Trophoblast cell (in vitro differentiated cells and primary cell): ENCODE data around the gene WSCD1.

Experiments
- DNase-seq, 2 donors: peaks; one replicate each; pipeline ENCODE4 v3.0.0-alpha.2; 2016
- H2AFZ ChIP-seq: 2 replicates; pipeline ENCODE4 v1.6.1; 2013; ENCODE audit warnings: low read length, moderate library complexity, mild to moderate bottlenecking; ENCODE audit not compliant: insufficient read depth, poor library complexity
- H2AK5ac ChIP-seq: 2 replicates; pipeline ENCODE4 v1.6.1; 2013; ENCODE audit warnings: mild to moderate bottlenecking, low read length
- H2BK120ac ChIP-seq: 2 replicates; pipeline ENCODE4 v1.6.1; 2013; ENCODE audit warnings: low read length, mild to moderate bottlenecking, moderate library complexity; ENCODE audit not compliant: insufficient read depth, poor library complexity
- H2BK12ac ChIP-seq: 2 replicates; pipeline ENCODE4 v1.6.1; 2013; ENCODE audit warnings: mild to moderate bottlenecking, low read length, moderate library complexity
- H2BK5ac ChIP-seq: 2 replicates; pipeline ENCODE4 v1.6.1; 2013; ENCODE audit warnings: low read length, low read depth, moderate library complexity, mild to moderate bottlenecking; ENCODE audit not compliant: poor library complexity
- H3K14ac ChIP-seq: 2 replicates; pipeline ENCODE4 v1.6.1; 2013; ENCODE audit warnings: mild to moderate bottlenecking, low read length
- H3K18ac ChIP-seq: 2 replicates; pipeline ENCODE4 v1.6.1; 2013; ENCODE audit warnings: mild to moderate bottlenecking, low read length
- H3K23ac ChIP-seq: 2 replicates; pipeline ENCODE4 v1.6.1; 2013; ENCODE audit warnings: low read length
- H3K27ac ChIP-seq: 2 replicates; pipeline ENCODE4 v1.5.1; 2013; ENCODE audit warnings: low read depth, mild to moderate bottlenecking, inconsistent platforms, low read length, moderate library complexity
- H3K27me3 ChIP-seq: 2 replicates; pipeline ENCODE4 v1.6.1; 2013; ENCODE audit warnings: inconsistent platforms, mild to moderate bottlenecking, low read length, moderate library complexity; ENCODE audit not compliant: insufficient read depth
- H3K36me3 ChIP-seq, 2 experiments: 1 replicate in 1 of 2; 2 replicates in 1 of 2; pipeline ENCODE4 v1.6.1; 2013; ENCODE audit warnings: low read length in 2 of 2, mild to moderate bottlenecking in 2 of 2, moderate library complexity in 1 of 2; ENCODE audit not compliant: insufficient read depth in 2 of 2, control insufficient read depth in 1 of 2
- H3K4ac ChIP-seq: 2 replicates; pipeline ENCODE4 v1.6.1; 2013; ENCODE audit warnings: low read depth, mild to moderate bottlenecking, low read length, moderate library complexity
- H3K4me1 ChIP-seq, 2 experiments: 1 replicate in 1 of 2; 2 replicates in 1 of 2; pipeline ENCODE4 v1.6.1; 2013; ENCODE audit warnings: low read length in 2 of 2, mild to moderate bottlenecking in 2 of 2, moderate library complexity in 1 of 2; ENCODE audit not compliant: insufficient read depth in 2 of 2, control insufficient read depth in 1 of 2
- H3K4me2 ChIP-seq: 2 replicates; pipeline ENCODE4 v1.6.1; 2013; ENCODE audit warnings: inconsistent platforms, mild to moderate bottlenecking, low read length, moderate library complexity
- H3K4me3 ChIP-seq: 2 replicates; pipeline ENCODE4 v1.5.1; 2013; ENCODE audit warnings: mild to moderate bottlenecking, low read depth, low read length, inconsistent platforms
- H3K79me1 ChIP-seq: one replicate; pipeline ENCODE4 v1.6.1; 2013; ENCODE audit warnings: low read length
- H3K79me2 ChIP-seq: 2 replicates; pipeline ENCODE4 v1.6.1; 2013; ENCODE audit warnings: low read length, mild to moderate bottlenecking; ENCODE audit not compliant: control insufficient read depth, insufficient read depth, poor library complexity
- H3K9ac ChIP-seq: 2 replicates; pipeline ENCODE4 v1.6.1; 2013; ENCODE audit warnings: mild to moderate bottlenecking, low read length
- H3K9me3 ChIP-seq: 2 replicates; pipeline ENCODE4 v1.6.1; 2013; ENCODE audit warnings: low read depth, mild to moderate bottlenecking, control low read depth, inconsistent platforms, low read length; ENCODE audit not compliant: insufficient read depth
- H4K12ac ChIP-seq: 2 replicates; pipeline ENCODE4 v1.6.1; 2013; ENCODE audit warnings: low read depth, mild to moderate bottlenecking, low read length, moderate library complexity
- H4K8ac ChIP-seq: 2 replicates; pipeline ENCODE4 v1.6.1; 2013; ENCODE audit warnings: low read depth, mild to moderate bottlenecking, low read length, moderate library complexity
- H4K91ac ChIP-seq: one replicate; pipeline ENCODE4 v1.6.1; 2013; ENCODE audit warnings: low read depth, mild to moderate bottlenecking, low read length, moderate library complexity
- WGBS: extraction: QIAGEN DNeasy Blood & Tissue Kit; methylation state at CpG from one replicate; pipeline ENCODE4 v1.1.7; 2013; ENCODE audit warnings: missing lambda C conversion rate; ENCODE audit not compliant: insufficient read length, insufficient coverage; ENCODE audit errors: extremely low coverage; 5-methylcytosine and 5-hydroxymethylcytosine counted together

Gene WSCD1

DNA sequence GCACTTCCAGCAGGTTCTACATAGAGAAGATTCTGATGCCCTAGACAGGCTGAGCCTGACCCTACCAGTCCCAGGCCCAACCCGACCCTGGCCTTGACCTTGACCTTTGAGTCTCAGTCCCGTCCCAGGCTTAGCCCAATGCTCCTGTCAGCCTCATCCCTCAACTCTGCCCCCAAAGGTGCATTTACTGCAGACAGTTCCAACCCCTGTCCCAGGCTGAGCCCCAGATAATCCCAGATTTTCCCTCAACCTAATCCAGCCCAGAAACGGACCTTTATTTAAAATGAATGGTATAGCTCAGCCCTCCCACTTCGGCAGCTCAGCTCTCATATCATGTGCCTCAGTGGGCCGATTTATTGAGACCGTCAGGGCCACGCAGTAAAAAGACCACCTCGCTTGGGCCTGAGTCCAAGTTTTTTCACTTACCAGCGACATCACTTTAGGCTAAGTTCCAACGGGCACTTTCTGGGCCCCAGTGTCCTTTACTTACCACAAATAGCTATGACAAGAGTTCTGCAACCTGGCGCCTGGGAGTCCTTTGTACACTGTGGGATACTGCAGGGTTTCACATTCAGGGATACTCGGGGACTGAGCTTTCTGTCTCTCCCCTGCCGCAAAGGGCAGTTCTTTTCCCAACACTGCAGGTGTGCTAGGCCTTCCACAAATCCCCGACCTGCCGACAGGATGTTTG is 89.5 kb downstream of the WSCD1 start:
- Histone ChIP-seq H2AFZ (no peak overlapping the region), H2BK5ac (no peak overlapping the region), H3K36me3 (no peaks in the 10 kb centered on the region), H3K27ac (no peak overlapping the region), H3K9ac (no peak overlapping the region), H3K79me1 (no peaks in the 10 kb centered on the region), H4K91ac (no peak overlapping the region), H2AK5ac (no peak overlapping the region), H3K4me3 (no peak overlapping the region), H4K8ac (no peak overlapping the region), H3K4me1 (no peaks in the 10 kb centered on the region), H4K12ac (no peak overlapping the region), H3K18ac (no peak overlapping the region), H3K23ac (no peak overlapping the region), H3K9me3 (peaks cover 2% of the 10 kb centered on the region), H2BK120ac (no peak overlapping the region), H3K27me3 (no peaks in the 10 kb centered on the region), H3K4ac (no peak overlapping the region), H2BK12ac (no peak overlapping the region), H3K14ac (no peak overlapping the region), H3K79me2 (no peaks in the 10 kb centered on the region), H3K4me2 (no peak overlapping the region)
- DNase-seq, result no peak
- no CpG with 5 or more reads among the region's 15 CpGs for WGBS

DNA sequence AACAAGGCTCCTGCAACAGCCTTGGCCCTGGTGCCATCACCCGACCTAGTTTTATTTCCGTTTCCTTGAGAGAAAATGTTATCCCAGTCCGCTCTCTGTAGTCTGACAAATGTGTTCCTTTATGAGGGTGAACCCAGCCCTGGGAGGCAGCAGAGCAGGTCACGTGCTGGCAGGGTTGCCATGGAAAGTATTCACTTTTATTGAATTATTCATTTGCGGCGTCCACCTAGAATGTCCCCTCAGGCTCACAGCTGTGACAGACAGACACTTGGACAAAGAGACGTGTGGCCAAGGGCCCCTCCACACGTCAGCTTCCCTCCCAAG is 90.0 kb downstream of the WSCD1 start:
- Histone ChIP-seq H2BK12ac (no peak overlapping the region), H3K9me3 (peaks cover 2% of the 10 kb centered on the region), H2BK5ac (no peak overlapping the region), H2BK120ac (no peak overlapping the region), H4K91ac (no peak overlapping the region), H2AK5ac (no peak overlapping the region), H3K4me3 (no peak overlapping the region), H3K27ac (no peak overlapping the region), H3K18ac (no peak overlapping the region), H3K79me1 (no peaks in the 10 kb centered on the region), H3K4ac (no peak overlapping the region), H3K23ac (no peak overlapping the region), H3K14ac (no peak overlapping the region), H2AFZ (no peak overlapping the region), H3K36me3 (no peaks in the 10 kb centered on the region), H4K12ac (no peak overlapping the region), H3K27me3 (no peaks in the 10 kb centered on the region), H3K4me1 (no peaks in the 10 kb centered on the region), H3K4me2 (no peak overlapping the region), H3K79me2 (no peaks in the 10 kb centered on the region), H3K9ac (no peak overlapping the region), H4K8ac (no peak overlapping the region)
- DNase-seq, result no peak
- no CpG with 5 or more reads among the region's 8 CpGs for WGBS

DNA sequence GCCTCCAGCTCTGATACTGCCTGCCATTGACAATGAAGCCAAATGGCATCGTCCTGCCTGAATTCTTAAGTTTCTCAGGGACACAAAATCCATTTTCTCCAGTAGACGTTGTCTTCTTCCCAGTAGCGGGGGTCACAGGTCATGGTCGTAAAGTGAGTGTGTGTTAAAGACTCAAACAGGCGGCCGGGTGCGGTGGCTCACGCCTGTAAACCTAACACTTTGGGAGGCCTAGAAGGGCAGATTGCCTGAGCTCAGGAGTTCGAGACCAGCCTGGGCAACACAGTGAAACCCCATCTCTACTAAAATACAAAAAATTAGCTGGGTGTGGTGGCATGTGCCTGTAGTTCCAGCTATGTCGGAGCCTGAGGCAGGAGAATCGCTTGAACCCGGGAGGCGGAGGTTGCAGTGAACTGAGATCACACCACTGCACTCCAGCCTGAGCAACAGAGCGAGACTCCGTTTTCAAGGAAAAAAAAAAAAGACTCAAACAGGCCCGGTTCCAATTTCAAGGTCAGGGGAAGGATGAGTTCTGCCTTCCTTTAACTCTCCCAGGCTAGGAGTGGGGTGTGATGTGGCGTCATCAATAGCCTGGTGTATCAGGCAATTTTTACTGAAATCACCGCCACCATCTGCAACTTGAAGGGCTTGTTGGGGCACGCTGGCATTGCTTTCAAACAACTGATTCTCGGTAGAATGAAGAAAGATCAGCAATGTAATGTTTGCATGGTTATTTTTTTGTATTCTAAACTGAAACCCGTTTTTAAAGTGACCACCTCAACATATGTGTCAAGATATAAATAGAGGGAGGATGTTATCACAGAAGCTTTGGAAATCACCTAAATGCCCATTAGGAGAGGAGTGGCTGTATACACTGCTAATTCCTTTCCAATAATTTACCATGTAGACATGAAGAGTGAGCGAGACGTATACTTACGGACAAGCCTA is 91.0 kb downstream of the WSCD1 start:
- peaks cover 2% of the 10 kb centered on the region for H3K9me3 ChIP-seq
- H3K4me2 ChIP-seq, result no peak overlapping the region
- no peak overlapping the region for H3K18ac ChIP-seq
- H3K27me3 ChIP-seq, result no peaks in the 10 kb centered on the region
- no peak overlapping the region for H4K8ac ChIP-seq
- H3K4me1 ChIP-seq, result no peaks in the 10 kb centered on the region
- no peak overlapping the region for H4K91ac ChIP-seq
- H3K4me3 ChIP-seq, result no peak overlapping the region
- no peaks in the 10 kb centered on the region for H3K79me2 ChIP-seq
- H3K9ac ChIP-seq, result no peak overlapping the region
- no peak overlapping the region for H3K23ac ChIP-seq
- H3K4ac ChIP-seq, result no peak overlapping the region
- WGBS, result no CpG with 5 or more reads among the region's 24 CpGs
- H3K27ac ChIP-seq, result no peak overlapping the region
- H2AFZ ChIP-seq, result no peak overlapping the region
- no peak overlapping the region for H4K12ac ChIP-seq
- H2BK5ac ChIP-seq, result no peak overlapping the region
- no peaks in the 10 kb centered on the region for H3K79me1 ChIP-seq
- H2BK12ac ChIP-seq, result no peak overlapping the region
- no peak for DNase-seq
- no peak overlapping the region for H2AK5ac ChIP-seq
- no peaks in the 10 kb centered on the region for H3K36me3 ChIP-seq
- H2BK120ac ChIP-seq, result no peak overlapping the region
- H3K14ac ChIP-seq, result no peak overlapping the region

DNA sequence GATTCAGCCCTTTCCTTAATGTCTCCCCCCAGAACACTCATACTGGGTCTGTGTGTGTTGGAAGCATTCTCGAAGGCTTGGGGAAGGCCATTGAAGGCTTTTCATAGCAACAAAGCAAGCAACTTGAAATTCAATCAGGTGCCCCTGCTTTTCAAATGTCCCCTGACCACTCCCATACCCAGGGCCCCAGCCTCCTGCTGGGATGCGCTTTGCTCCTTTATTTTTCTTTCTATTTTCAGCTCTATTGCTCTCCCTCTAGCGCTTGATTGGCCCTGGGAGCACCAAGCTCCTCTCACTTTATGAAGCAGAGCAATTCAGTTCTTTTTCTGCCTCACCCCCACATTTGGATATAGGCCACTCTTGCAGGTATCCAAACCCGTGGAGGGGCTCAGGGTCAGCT is 92.0 kb downstream of the WSCD1 start:
- no peaks in the 10 kb centered on the region for H3K36me3 ChIP-seq
- H3K4ac ChIP-seq, result no peak overlapping the region
- no CpG with 5 or more reads among the region's 4 CpGs for WGBS
- H2AK5ac ChIP-seq, result no peak overlapping the region
- no peak overlapping the region for H3K27ac ChIP-seq
- H3K9ac ChIP-seq, result no peak overlapping the region
- H2AFZ ChIP-seq, result no peak overlapping the region
- no peak overlapping the region for H3K4me3 ChIP-seq
- no peak overlapping the region for H3K18ac ChIP-seq
- H2BK5ac ChIP-seq, result no peak overlapping the region
- no peak overlapping the region for H3K23ac ChIP-seq
- no peak overlapping the region for H3K14ac ChIP-seq
- no peak overlapping the region for H3K4me2 ChIP-seq
- no peaks in the 10 kb centered on the region for H3K79me2 ChIP-seq
- H3K79me1 ChIP-seq, result no peaks in the 10 kb centered on the region
- H3K27me3 ChIP-seq, result no peaks in the 10 kb centered on the region
- H3K4me1 ChIP-seq, result no peaks in the 10 kb centered on the region
- no peak overlapping the region for H4K8ac ChIP-seq
- H4K91ac ChIP-seq, result no peak overlapping the region
- H3K9me3 ChIP-seq, result peaks cover 2% of the 10 kb centered on the region
- no peak overlapping the region for H4K12ac ChIP-seq
- H2BK12ac ChIP-seq, result no peak overlapping the region
- H2BK120ac ChIP-seq, result no peak overlapping the region
- no peak for DNase-seq
